PC-9 (cell line): ENCODE data around the gene PAPSS2. TPM values are rescaled to one million over a fixed set of nuclear protein-coding genes. Genes with fewer than 3 reads are reported as not detected.

Experiments used
- BruUV-seq: library from RNA; stranded (reverse); fragments of 400-500 nt; replicated peaks from 2 replicates; lab custom pipeline; 2021; lab: Mats Ljungman, UMichigan
- CTCF ChIA-PET: fragments of 300-600 bp; sonication (Branson Sonifier 250); formaldehyde crosslinking; loops from one replicate; lab custom pipeline; 2022; ENCODE audit warnings: antibody characterized with exemption; lab: Charles Lee
- POLR2A ChIA-PET: fragments of 300-600 bp; sonication (Branson Sonifier 250); formaldehyde crosslinking; loops from one replicate; lab custom pipeline; 2022; ENCODE audit warnings: antibody characterized with exemption; ENCODE audit not compliant: unreplicated experiment; lab: Charles Lee
- DNase-seq, 2 experiments: peaks; one replicate each; pipeline versions ENCODE4 v3.0.0 to v3.0.0-alpha.2; 2015 to 2022; ENCODE audit warnings: mixed read lengths in 1 of 2
- H2AFZ ChIP-seq: fragments of 200-600 bp; sonication (generic); 2 replicates; pipeline ENCODE4 v1.8.1; 2017; ENCODE audit warnings: antibody characterized with exemption
- H3F3A ChIP-seq: fragments of 200-600 bp; sonication (generic); 2 replicates; pipeline ENCODE4 v1.8.1; 2017; ENCODE audit warnings: antibody characterized with exemption, mild to moderate bottlenecking, low read depth; ENCODE audit not compliant: insufficient read depth
- H3K27ac ChIP-seq: fragments of 200-600 bp; sonication (generic); 2 replicates; pipeline ENCODE4 v1.6.1; 2016; ENCODE audit warnings: mixed run types
- H3K27me3 ChIP-seq: fragments of 200-600 bp; sonication (generic); 2 replicates; pipeline ENCODE4 v1.6.1; 2016; ENCODE audit warnings: low read depth, mixed run types; ENCODE audit not compliant: insufficient read depth
- H3K36me3 ChIP-seq: fragments of 200-600 bp; sonication (generic); 2 replicates; pipeline ENCODE4 v1.6.1; 2016; ENCODE audit warnings: low read depth, mixed run types
- H3K4me1 ChIP-seq: fragments of 200-600 bp; sonication (generic); replicated peaks from 2 replicates; pipeline ENCODE4 v1.6.1; 2016; ENCODE audit warnings: mixed run types; ENCODE audit not compliant: insufficient read depth
- H3K4me2 ChIP-seq: fragments of 200-600 bp; sonication (generic); 2 replicates; pipeline ENCODE4 v1.6.1; 2017; ENCODE audit warnings: mixed run types
- H3K4me3 ChIP-seq: fragments of 200-600 bp; sonication (generic); 2 replicates; pipeline ENCODE4 v1.6.1; 2016; ENCODE audit warnings: mixed run types
- H3K79me2 ChIP-seq: fragments of 200-600 bp; sonication (generic); 2 replicates; pipeline ENCODE4 v1.6.1; 2017; ENCODE audit warnings: low read depth, mixed run types
- H3K9me2 ChIP-seq: fragments of 200-600 bp; sonication (generic); 2 replicates; pipeline ENCODE4 v1.8.1; 2017; ENCODE audit warnings: mild to moderate bottlenecking; ENCODE audit not compliant: insufficient read depth
- H3K9me3 ChIP-seq: fragments of 200-600 bp; sonication (generic); 2 replicates; pipeline ENCODE4 v1.8.1; 2016; ENCODE audit warnings: low read depth; ENCODE audit not compliant: insufficient read depth
- H4K20me1 ChIP-seq: fragments of 200-600 bp; sonication (generic); 2 replicates; pipeline ENCODE4 v1.8.1; 2017; ENCODE audit not compliant: insufficient read depth
- CTCF ChIP-seq: fragments of 200-600 bp; sonication (generic); conservative IDR thresholded peaks from 2 replicates; pipeline ENCODE4 v1.6.1; 2017; ENCODE audit warnings: mixed run types, antibody characterized with exemption, mild to moderate bottlenecking, moderate library complexity
- EZH2 ChIP-seq: fragments of 200-600 bp; sonication (generic); IDR thresholded peaks from 2 replicates; pipeline ENCODE4 v1.8.0; 2017; ENCODE audit warnings: antibody characterized with exemption, low read depth
- intact Hi-C: fragments of 100-400 bp; cut with micrococcal nuclease; formaldehyde crosslinking; loops from one replicate; pipeline ENCODE4 v1.10.0; 2022; ENCODE audit not compliant: unreplicated experiment
- total RNA-seq: library from RNA; stranded (reverse); gene quantifications from 2 replicates; pipeline ENCODE4 v1.2.3, GENCODE V29; 2021

The PAPSS2 gene
- total RNA-seq, 1 experiment from 2014 or later = 37.4 TPM

- CTCF ChIA-PET = no interaction called here
- H2AFZ ChIP-seq = no peak overlapping the region
- no peak for TF ChIP-seq EZH2
- TF ChIP-seq CTCF = no peak
Observed at GRCh38 chr10:87639493-87639892, 20.2 kb upstream of the PAPSS2 start.

GRCh38 chr10:87640043-87640442 is 19.6 kb upstream of the PAPSS2 start:
- Histone ChIP-seq H3K9me2 (no peaks in the 10 kb centered on the region), H3K9me3 (no peaks in the 10 kb centered on the region), H3K4me2 (no peak overlapping the region), H3K36me3 (no peaks in the 10 kb centered on the region), H3K27me3 (no peaks in the 10 kb centered on the region), H4K20me1 (no peaks in the 10 kb centered on the region), H2AFZ (no peak overlapping the region), H3K79me2 (no peaks in the 10 kb centered on the region), H3K4me1 (peaks cover 16% of the 10 kb centered on the region), H3F3A (peaks cover 11% of the 10 kb centered on the region), H3K27ac (no peak overlapping the region), H3K4me3 (no peak overlapping the region)
- DNase-seq = no peak
- intact Hi-C loops = no loop called here
- TF ChIP-seq EZH2 (no peak), CTCF (no peak)
- BruUV-seq = no TSS peak
- CTCF ChIA-PET = no interaction called here
- POLR2A ChIA-PET = no interaction called here

More at GRCh38 chr10:87639493-87639892, 20.2 kb upstream of the PAPSS2 start:
- BruUV-seq = no TSS peak
- intact Hi-C loops = no loop called here
- Histone ChIP-seq H3F3A (peaks cover 16% of the 10 kb centered on the region), H3K9me2 (no peaks in the 10 kb centered on the region), H3K4me3 (no peak overlapping the region), H3K27me3 (no peaks in the 10 kb centered on the region), H4K20me1 (no peaks in the 10 kb centered on the region), H3K27ac (no peak overlapping the region), H3K9me3 (no peaks in the 10 kb centered on the region), H3K36me3 (no peaks in the 10 kb centered on the region), H3K4me2 (no peak overlapping the region), H3K4me1 (peaks cover 22% of the 10 kb centered on the region), H3K79me2 (no peaks in the 10 kb centered on the region)
- POLR2A ChIA-PET = no interaction called here
- no peak for DNase-seq

GRCh38 chr10:87642486-87642885 is 17.2 kb upstream of the PAPSS2 start:
- Histone ChIP-seq H3K27me3 (no peaks in the 10 kb centered on the region), H3K9me2 (no peaks in the 10 kb centered on the region), H3K79me2 (no peaks in the 10 kb centered on the region), H2AFZ (no peak overlapping the region), H3K4me1 (no peaks in the 10 kb centered on the region; the same call in 1 of the 2 replicates), H3K4me3 (no peak overlapping the region), H3K9me3 (no peaks in the 10 kb centered on the region), H3K4me2 (no peak overlapping the region), H3K27ac (no peak overlapping the region), H3K36me3 (no peaks in the 10 kb centered on the region), H4K20me1 (no peaks in the 10 kb centered on the region), H3F3A (peaks cover 7% of the 10 kb centered on the region)
- TF ChIP-seq EZH2 (no peak), CTCF (no peak)
- no TSS peak for BruUV-seq
- DNase-seq = no peak
- intact Hi-C loops = no loop called here
- ChIA-PET CTCF (no interaction called here), POLR2A (no interaction called here)
